Gastroesophageal sphincter (tissue), 4 donors: ENCODE results near the gene PIK3CD. TPM values are rescaled to one million over a fixed set of nuclear protein-coding genes. Genes with fewer than 3 reads are reported as not detected.
"Not testable (repeated sequence)": the region's sequence is repeated elsewhere in the genome, so short reads cannot be mapped to it uniquely, and the experiment has no call there.

Experiments used
- ATAC-seq: fragments of 150-250 bp; one replicate; pipeline ENCODE4 v1.9.1; 2016; ENCODE audit warnings: mild to moderate bottlenecking, moderate library complexity
- H3K27ac ChIP-seq, 4 donors: fragments of 200-600 bp; sonication (generic) in 3 of 4; 1 replicate in 3 of 4; 2 replicates in 1 of 4; pipeline ENCODE4 v1.5.1; 2016 to 2019
- H3K27me3 ChIP-seq: fragments of 200-600 bp; sonication (generic); one replicate; pipeline ENCODE4 v1.5.1; 2019
- H3K36me3 ChIP-seq, 2 donors: fragments of 200-600 bp; sonication (generic); one replicate each; pipeline ENCODE4 v1.5.1; 2019; ENCODE audit warnings: control low read depth in 1 of 2
- H3K4me1 ChIP-seq, 3 donors: fragments of 200-600 bp; sonication (generic); 1 replicate in 2 of 3; 2 replicates in 1 of 3; pipeline ENCODE4 v1.5.1; 2016 to 2019; ENCODE audit warnings: control low read depth in 2 of 3
- H3K4me3 ChIP-seq, 2 donors: fragments of 200-600 bp; sonication (generic); one replicate each; pipeline ENCODE4 v1.5.1; 2019; ENCODE audit warnings: mild to moderate bottlenecking in 1 of 2, moderate library complexity in 1 of 2
- H3K9me3 ChIP-seq, 3 donors: fragments of 200-600 bp; sonication (generic); one replicate each; pipeline ENCODE4 v1.5.1; 2017 to 2019; ENCODE audit warnings: control low read depth in 2 of 3
- EP300 ChIP-seq: sonication (generic); formaldehyde crosslinking; IDR thresholded peaks from one replicate; pipeline ENCODE4 v1.6.1; 2017; ENCODE audit warnings: antibody characterized with exemption, mild to moderate bottlenecking
- POLR2A ChIP-seq, 2 donors: fragments of 450-650 bp; IDR thresholded peaks; one replicate each; pipeline ENCODE4 v1.6.1; 2017; ENCODE audit warnings: antibody characterized with exemption in 2 of 2, mild to moderate bottlenecking in 2 of 2, moderate library complexity in 1 of 2
- POLR2AphosphoS5 ChIP-seq: sonication (generic); formaldehyde crosslinking; IDR thresholded peaks from one replicate; pipeline ENCODE4 v1.6.1; 2017; ENCODE audit warnings: antibody characterized with exemption
- WGBS, 2 donors: methylation state at CpG; one replicate each; pipeline ENCODE4 v1.1.5; 2018; ENCODE audit warnings: low coverage in 1 of 2; 5-methylcytosine and 5-hydroxymethylcytosine counted together
- total RNA-seq, 4 donors: library from RNA; depleted of rRNA; stranded (reverse); fragments of >200 nt; gene quantifications; one replicate each; pipeline ENCODE4 v1.1.0, GENCODE V29; 2016
- TF ChIP-seq, protein P1 (sequence below), 4 experiments: fragments of 200-600 bp in 2 of 4; fragments of 450-650 bp in 2 of 4; sonication (generic) in 1 of 4; IDR thresholded peaks; one replicate each; pipeline ENCODE4 v1.5.1; 2017 to 2019; ENCODE audit warnings: antibody characterized with exemption in 4 of 4, mild to moderate bottlenecking in 2 of 4, moderate library complexity in 2 of 4

The PIK3CD gene
- total RNA-seq, 4 donors from 2014 or later, result 8.2 to 18.2 (median 15.4) TPM

DNA sequence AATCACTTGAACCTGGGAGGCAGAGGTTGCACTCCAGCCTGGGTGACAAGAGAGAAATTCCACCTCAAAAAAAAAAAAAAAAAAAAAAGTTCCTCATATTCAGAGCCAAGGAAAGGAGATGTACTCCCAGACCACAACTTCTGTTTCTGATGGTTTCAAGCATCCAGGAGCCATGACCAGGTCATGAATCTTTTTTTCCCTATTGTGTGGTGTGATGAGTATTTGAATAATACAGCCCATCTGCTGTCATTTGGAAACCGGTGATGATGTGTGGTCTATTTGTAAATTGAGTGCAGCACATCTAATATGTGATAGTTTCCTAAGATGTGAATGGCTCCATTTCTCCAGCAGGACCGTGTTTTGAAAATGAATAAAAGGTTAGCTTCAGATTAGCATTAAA, 18.6 kb downstream of the PIK3CD start:
- ATAC-seq, result no peak
- TF ChIP-seq POLR2AphosphoS5 (no peak), POLR2A (IDR thresholded peaks at IDR 0.05) (no peak), EP300 (no peak)
- TF ChIP-seq, protein P1, sequence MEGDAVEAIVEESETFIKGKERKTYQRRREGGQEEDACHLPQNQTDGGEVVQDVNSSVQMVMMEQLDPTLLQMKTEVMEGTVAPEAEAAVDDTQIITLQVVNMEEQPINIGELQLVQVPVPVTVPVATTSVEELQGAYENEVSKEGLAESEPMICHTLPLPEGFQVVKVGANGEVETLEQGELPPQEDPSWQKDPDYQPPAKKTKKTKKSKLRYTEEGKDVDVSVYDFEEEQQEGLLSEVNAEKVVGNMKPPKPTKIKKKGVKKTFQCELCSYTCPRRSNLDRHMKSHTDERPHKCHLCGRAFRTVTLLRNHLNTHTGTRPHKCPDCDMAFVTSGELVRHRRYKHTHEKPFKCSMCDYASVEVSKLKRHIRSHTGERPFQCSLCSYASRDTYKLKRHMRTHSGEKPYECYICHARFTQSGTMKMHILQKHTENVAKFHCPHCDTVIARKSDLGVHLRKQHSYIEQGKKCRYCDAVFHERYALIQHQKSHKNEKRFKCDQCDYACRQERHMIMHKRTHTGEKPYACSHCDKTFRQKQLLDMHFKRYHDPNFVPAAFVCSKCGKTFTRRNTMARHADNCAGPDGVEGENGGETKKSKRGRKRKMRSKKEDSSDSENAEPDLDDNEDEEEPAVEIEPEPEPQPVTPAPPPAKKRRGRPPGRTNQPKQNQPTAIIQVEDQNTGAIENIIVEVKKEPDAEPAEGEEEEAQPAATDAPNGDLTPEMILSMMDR (IDR thresholded peaks at IDR 0.05), result no peak

DNA sequence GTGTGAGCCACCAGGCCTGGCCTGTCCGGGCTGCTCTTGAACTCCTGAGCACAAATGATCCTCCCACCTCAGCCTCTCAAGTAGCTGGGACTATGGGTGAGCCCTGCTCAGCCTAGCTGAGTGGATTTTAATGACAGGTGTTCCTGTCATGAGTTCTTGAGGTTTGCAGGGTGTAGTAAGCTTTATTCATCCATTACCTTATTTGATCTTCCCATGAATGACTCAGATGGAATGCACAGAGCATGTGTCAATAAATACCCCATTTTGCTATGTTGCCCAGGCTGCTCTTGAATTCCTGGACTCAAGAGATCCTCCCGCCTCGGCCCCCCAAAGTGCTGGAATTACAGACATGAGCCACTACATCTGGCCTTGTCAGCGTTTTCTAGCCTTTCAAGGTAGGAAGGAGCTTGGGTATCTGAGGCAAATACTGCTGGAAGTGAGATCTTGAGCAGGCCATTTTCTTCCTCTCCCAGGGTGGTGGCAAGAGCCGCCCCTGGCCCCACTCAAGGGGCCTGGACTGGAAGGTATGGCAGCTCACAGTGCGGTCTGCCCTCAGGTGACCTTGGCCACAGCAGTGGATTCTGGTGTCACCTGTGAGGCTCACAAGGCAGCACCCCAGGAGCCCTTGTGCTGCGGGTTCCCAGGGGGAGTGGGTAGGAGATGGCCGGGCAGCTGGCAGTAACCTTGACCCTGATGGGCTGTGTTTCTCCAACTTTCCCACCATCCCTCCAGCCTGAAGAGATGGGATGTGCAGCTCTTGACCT, 20.0 kb downstream of the PIK3CD start:
- WGBS, 2 donors, result 76 to 80% methylated on average over 1 to 3 of the region's 8 CpGs
- no peak overlapping the region for H3K27ac ChIP-seq
- no peaks in the 10 kb centered on the region for H3K36me3 ChIP-seq
- H3K4me1 ChIP-seq, result no peaks in the 10 kb centered on the region
- TF ChIP-seq POLR2AphosphoS5 (no peak), POLR2A (IDR thresholded peaks at IDR 0.05) (no peak), EP300 (no peak)
- TF ChIP-seq, protein P1 (IDR thresholded peaks at IDR 0.05), result no peak
- no peaks in the 10 kb centered on the region for H3K9me3 ChIP-seq
- no peak for ATAC-seq
- peaks cover 23% of the 10 kb centered on the region for H3K27me3 ChIP-seq
- H3K4me3 ChIP-seq, result no peak overlapping the region

More for the DNA sequence above, 18.6 kb downstream of the PIK3CD start:
- 59 to 80% methylated on average over 2 of the region's 2 CpGs for WGBS, 2 donors
- no peaks in the 10 kb centered on the region for H3K4me1 ChIP-seq
- peaks cover 27% of the 10 kb centered on the region for H3K27me3 ChIP-seq
- H3K4me3 ChIP-seq, result no peak overlapping the region
- no peak overlapping the region for H3K27ac ChIP-seq
- no peaks in the 10 kb centered on the region for H3K9me3 ChIP-seq
- no peaks in the 10 kb centered on the region for H3K36me3 ChIP-seq

GRCh38 chr1:9672444-9672843, 20.9 kb downstream of the PIK3CD start:
- no peak for ATAC-seq
- Histone ChIP-seq H3K4me1 (no peaks in the 10 kb centered on the region), H3K4me3 (no peak overlapping the region), H3K36me3 (no peaks in the 10 kb centered on the region), H3K9me3 (no peaks in the 10 kb centered on the region), H3K27ac (no peak overlapping the region), H3K27me3 (peaks cover 14% of the 10 kb centered on the region)
- 81 to 86% methylated on average over 1 to 5 of the region's 5 CpGs for WGBS, 2 donors
- TF ChIP-seq POLR2A (IDR thresholded peaks at IDR 0.05), result no peak
- TF ChIP-seq, protein P1 (IDR thresholded peaks at IDR 0.05), result no peak
- TF ChIP-seq POLR2AphosphoS5, result no peak
- TF ChIP-seq EP300, result no peak

GRCh38 chr1:9675393-9675792, 23.9 kb downstream of the PIK3CD start:
- ATAC-seq, result no peak
- Histone ChIP-seq H3K27ac (no peak overlapping the region), H3K27me3 (peaks cover 4% of the 10 kb centered on the region), H3K4me1 (no peaks in the 10 kb centered on the region), H3K4me3 (no peak overlapping the region), H3K9me3 (no peaks in the 10 kb centered on the region), H3K36me3 (no peaks in the 10 kb centered on the region)
- 32 to 80% methylated on average over 1 to 2 of the region's 3 CpGs for WGBS, 2 donors
- TF ChIP-seq POLR2AphosphoS5 (no peak), EP300 (no peak), POLR2A (IDR thresholded peaks at IDR 0.05) (no peak)
- TF ChIP-seq, protein P1 (IDR thresholded peaks at IDR 0.05), result no peak

DNA sequence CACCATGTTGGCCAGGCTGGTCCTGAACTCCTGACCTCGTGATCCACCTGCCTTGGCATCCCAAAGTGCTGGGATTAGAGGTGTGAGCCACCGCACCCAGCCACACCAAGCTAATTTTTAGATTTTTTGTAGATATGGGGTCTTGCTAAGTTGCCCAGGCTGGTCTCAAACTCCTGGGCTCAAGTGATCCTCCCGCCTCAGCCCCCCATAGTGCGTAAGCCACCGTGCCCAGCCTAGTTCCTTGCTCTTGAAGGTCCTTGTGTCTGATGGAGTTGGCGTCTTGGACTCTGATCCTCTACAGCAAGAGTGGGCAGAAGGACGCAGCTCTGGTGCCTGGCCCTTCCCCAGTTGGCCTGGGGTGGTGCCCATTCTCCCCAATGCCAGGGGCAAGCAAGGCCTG, 24.6 kb downstream of the PIK3CD start:
- not testable (repeated sequence) for H3K4me3 ChIP-seq, H3K36me3 ChIP-seq, H3K9me3 ChIP-seq, H3K27ac ChIP-seq, H3K27me3 ChIP-seq, ATAC-seq, H3K4me1 ChIP-seq
- WGBS, 2 donors, result 69 to 93% methylated on average over 2 of the region's 7 CpGs
